CD4-positive, alpha-beta memory T cell (primary cell): ENCODE results near the gene NPIPA8. TPM values are rescaled to one million over a fixed set of nuclear protein-coding genes. Genes with fewer than 3 reads are reported as not detected.
"Not testable (repeated sequence)": the region's sequence is repeated elsewhere in the genome, so short reads cannot be mapped to it uniquely, and the experiment has no call there.

Source experiments
- CTCF ChIA-PET: fragments of 350-600 bp; sonication (Branson Sonifier 250); formaldehyde crosslinking; loops from one replicate; lab custom pipeline; 2021; ENCODE audit warnings: inconsistent platforms; ENCODE audit not compliant: partially characterized antibody; lab: Charles Lee
- POLR2A ChIA-PET: fragments of 350-600 bp; sonication (Branson Sonifier 250); formaldehyde crosslinking; loops from one replicate; lab custom pipeline; 2021; ENCODE audit not compliant: partially characterized antibody; lab: Charles Lee
- DNase-seq, 5 donors: peaks; one replicate each; pipeline versions ENCODE4 v3.0.0 to v3.0.0-alpha.2; 2020 to 2022; ENCODE audit warnings: mixed read lengths in 1 of 5
- H3K27ac ChIP-seq: one replicate; pipeline ENCODE4 v1.7.0; 2013; ENCODE audit warnings: low read depth, low read length
- H3K27me3 ChIP-seq: 2 replicates; pipeline ENCODE4 v1.7.0; 2013; ENCODE audit warnings: mild to moderate bottlenecking, low read length, moderate library complexity; ENCODE audit not compliant: insufficient read depth
- H3K36me3 ChIP-seq: 2 replicates; pipeline ENCODE4 v1.7.0; 2013; ENCODE audit warnings: mild to moderate bottlenecking, low read length, moderate library complexity; ENCODE audit not compliant: insufficient read depth
- H3K4me1 ChIP-seq: 2 replicates; pipeline ENCODE4 v1.7.0; 2013; ENCODE audit warnings: mild to moderate bottlenecking, low read length, moderate library complexity; ENCODE audit not compliant: insufficient read depth
- H3K4me3 ChIP-seq, 2 donors: one replicate each; pipeline ENCODE4 v1.7.0; 2013; ENCODE audit warnings: low read length in 2 of 2, mild to moderate bottlenecking in 1 of 2
- H3K9me3 ChIP-seq, 2 donors: one replicate each; pipeline ENCODE4 v1.7.0; 2013; ENCODE audit warnings: low read length in 2 of 2, control low read depth in 1 of 2; ENCODE audit not compliant: control insufficient read depth in 1 of 2
- H3K27ac Mint-ChIP-seq, 7 donors: one replicate each; pipeline ENCODE4 v1.8.0; 2020 to 2021; ENCODE audit warnings: mixed read lengths in 7 of 7, mild to moderate bottlenecking in 6 of 7, inconsistent platforms in 3 of 7, moderate library complexity in 3 of 7
- H3K27me3 Mint-ChIP-seq, 2 donors: one replicate each; pipeline ENCODE4 v1.8.0; 2020 to 2021; ENCODE audit warnings: mixed read lengths in 2 of 2
- H3K36me3 Mint-ChIP-seq, 2 donors: one replicate each; pipeline ENCODE4 v1.8.0; 2020 to 2021; ENCODE audit warnings: mixed read lengths in 2 of 2, inconsistent platforms in 1 of 2, mild to moderate bottlenecking in 1 of 2
- H3K4me1 Mint-ChIP-seq, 4 donors: one replicate each; pipeline ENCODE4 v1.8.0; 2020 to 2021; ENCODE audit warnings: mixed read lengths in 4 of 4, mild to moderate bottlenecking in 1 of 4
- H3K4me3 Mint-ChIP-seq, 8 donors: one replicate each; pipeline ENCODE4 v1.8.0; 2020 to 2021; ENCODE audit warnings: mixed read lengths in 8 of 8, mild to moderate bottlenecking in 7 of 8, moderate library complexity in 6 of 8, inconsistent platforms in 3 of 8
- H3K9me3 Mint-ChIP-seq, 8 donors: one replicate each; pipeline ENCODE4 v1.8.0; 2020 to 2021; ENCODE audit warnings: mixed read lengths in 8 of 8, mild to moderate bottlenecking in 5 of 8, inconsistent platforms in 3 of 8, moderate library complexity in 1 of 8
- intact Hi-C: fragments of 100-400 bp; cut with micrococcal nuclease; formaldehyde crosslinking; loops from one replicate; pipeline ENCODE4 v1.15.1; 2023
- microRNA-seq: library from miRNA; unstranded; fragments of <30 nt; microRNA quantifications from one replicate; pipeline ENCODE4 v1.2.0, GENCODE V29; 2021; ENCODE audit warnings: borderline replicate concordance, borderline number of aligned reads, borderline microRNAs expressed, mixed read lengths
- polyA plus RNA-seq, 2 donors: library from polyadenylated mRNA; unstranded; fragments of 300-500 nt; fragmentation: Illumina TruSeq; gene quantifications; one replicate each; pipeline ENCODE4 v1.2.3, GENCODE V29; 2021
- total RNA-seq, 2 experiments: library from RNA; stranded (reverse); gene quantifications; one replicate each; pipeline ENCODE4 v1.2.3, GENCODE V29; 2021

NPIPA8 gene
- total and polyA plus RNA-seq, 4 experiments from 2014 or later = 0.36 to 3.9 (median 0.55) TPM; not detected in 1

- H3K9me3 ChIP-seq, H3K36me3 ChIP-seq, H3K27me3 ChIP-seq, H3K27ac ChIP-seq, POLR2A ChIA-PET, H3K4me3 ChIP-seq, H3K4me3 Mint-ChIP-seq, H3K27ac Mint-ChIP-seq, intact Hi-C loops, H3K9me3 Mint-ChIP-seq, CTCF ChIA-PET, H3K27me3 Mint-ChIP-seq, DNase-seq, H3K36me3 Mint-ChIP-seq, H3K4me1 ChIP-seq, H3K4me1 Mint-ChIP-seq: not testable (repeated sequence)
Measured at GRCh38 chr16:18270171-18270570, 66.4 kb downstream of the NPIPA8 start.

Small RNA genes lying within 50 kb of the gene (microRNA-seq; reads per million reads assigned to microRNA genes)
- gene MIR6511A4 (not detected), gene MIR6770-3 (not detected)

Other genes starting within 250 kb of the NPIPA8 start
- 100 to 1,000 TPM; 104 to 115 TPM for gene NOMO2, start 225.4 kb upstream of the NPIPA8 start, total RNA-seq
- gene NOMO2, start 225.4 kb upstream of the NPIPA8 start, polyA plus RNA-seq = 10 to 100 TPM; 77.9 to 81.7 TPM